Measurements from ENCODE around the gene OR5I1.

DNA sequence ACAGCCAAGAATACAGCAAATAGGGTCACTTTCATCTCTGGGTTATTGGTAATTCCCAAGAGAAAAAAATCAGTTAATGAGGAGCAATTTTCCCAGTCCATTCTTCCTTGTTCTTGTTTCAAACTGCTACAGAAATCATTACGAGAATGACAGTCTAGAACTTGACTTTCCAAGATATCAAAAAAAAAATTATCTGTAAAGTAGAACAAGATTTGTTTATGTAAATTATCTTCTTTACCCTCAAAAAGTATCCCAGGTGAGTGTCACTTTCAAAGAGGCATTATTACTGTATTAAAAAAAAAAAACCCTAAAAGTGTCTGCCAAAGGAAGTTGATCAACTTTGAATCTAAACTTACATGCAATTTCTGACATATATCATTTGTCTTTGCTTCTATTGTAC, 21.7 kb downstream of the OR5I1 start, which contains the start of gene OR5W2:
- TF ChIP-seq, protein P1, sequence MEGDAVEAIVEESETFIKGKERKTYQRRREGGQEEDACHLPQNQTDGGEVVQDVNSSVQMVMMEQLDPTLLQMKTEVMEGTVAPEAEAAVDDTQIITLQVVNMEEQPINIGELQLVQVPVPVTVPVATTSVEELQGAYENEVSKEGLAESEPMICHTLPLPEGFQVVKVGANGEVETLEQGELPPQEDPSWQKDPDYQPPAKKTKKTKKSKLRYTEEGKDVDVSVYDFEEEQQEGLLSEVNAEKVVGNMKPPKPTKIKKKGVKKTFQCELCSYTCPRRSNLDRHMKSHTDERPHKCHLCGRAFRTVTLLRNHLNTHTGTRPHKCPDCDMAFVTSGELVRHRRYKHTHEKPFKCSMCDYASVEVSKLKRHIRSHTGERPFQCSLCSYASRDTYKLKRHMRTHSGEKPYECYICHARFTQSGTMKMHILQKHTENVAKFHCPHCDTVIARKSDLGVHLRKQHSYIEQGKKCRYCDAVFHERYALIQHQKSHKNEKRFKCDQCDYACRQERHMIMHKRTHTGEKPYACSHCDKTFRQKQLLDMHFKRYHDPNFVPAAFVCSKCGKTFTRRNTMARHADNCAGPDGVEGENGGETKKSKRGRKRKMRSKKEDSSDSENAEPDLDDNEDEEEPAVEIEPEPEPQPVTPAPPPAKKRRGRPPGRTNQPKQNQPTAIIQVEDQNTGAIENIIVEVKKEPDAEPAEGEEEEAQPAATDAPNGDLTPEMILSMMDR (conservative IDR thresholded peaks at IDR 0.05; ENCODE audit: low read depth, low read length) = no peak
- TF ChIP-seq EZH2 (IDR thresholded peaks at IDR 0.05; ENCODE audit: borderline replicate concordance, low read depth, low read length, poor library complexity, severe bottlenecking) = no peak

Measured in A673 (cell line).